ENCODE measurements around the gene PHLDA2.

PHLDA2 gene

DNA sequence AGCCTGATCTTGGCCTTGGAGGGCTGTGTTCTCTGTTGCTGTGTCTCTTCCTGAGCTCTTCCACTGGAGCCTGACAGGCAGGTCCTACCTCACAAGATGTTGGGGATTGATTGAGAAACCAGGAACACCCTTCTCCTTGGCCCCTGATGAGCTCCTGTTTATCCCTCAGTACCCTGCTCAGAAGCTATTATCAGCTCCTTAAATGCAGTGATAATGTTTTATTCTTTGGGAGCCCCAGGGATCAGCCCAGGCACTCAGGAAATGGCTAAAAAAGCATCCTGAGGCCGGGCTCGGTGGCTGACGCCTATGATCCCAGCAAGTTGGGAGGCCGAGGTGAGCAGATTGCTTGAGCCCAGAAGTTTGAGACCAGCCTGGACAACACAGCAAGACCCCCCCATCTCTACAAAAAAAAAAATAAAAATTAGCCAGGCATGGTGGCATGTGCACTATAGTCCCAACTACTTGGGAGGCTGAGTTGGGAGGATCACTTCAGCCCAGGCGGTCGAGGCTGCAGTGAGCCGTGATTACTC lies 4.9 kb upstream of the PHLDA2 start:
- in situ Hi-C loops (cut with MboI; ENCODE audit: low pct_unique_long_range_greater_than_20kb, low sequenced_read_pairs, unreplicated experiment), result no loop called here
- DNase-seq (ENCODE audit: low spot score), result no peak
- TF ChIP-seq CTCF (IDR thresholded peaks at IDR 0.05; ENCODE audit: extremely low read depth, insufficient read depth, missing control alignments), result no peak

DNA sequence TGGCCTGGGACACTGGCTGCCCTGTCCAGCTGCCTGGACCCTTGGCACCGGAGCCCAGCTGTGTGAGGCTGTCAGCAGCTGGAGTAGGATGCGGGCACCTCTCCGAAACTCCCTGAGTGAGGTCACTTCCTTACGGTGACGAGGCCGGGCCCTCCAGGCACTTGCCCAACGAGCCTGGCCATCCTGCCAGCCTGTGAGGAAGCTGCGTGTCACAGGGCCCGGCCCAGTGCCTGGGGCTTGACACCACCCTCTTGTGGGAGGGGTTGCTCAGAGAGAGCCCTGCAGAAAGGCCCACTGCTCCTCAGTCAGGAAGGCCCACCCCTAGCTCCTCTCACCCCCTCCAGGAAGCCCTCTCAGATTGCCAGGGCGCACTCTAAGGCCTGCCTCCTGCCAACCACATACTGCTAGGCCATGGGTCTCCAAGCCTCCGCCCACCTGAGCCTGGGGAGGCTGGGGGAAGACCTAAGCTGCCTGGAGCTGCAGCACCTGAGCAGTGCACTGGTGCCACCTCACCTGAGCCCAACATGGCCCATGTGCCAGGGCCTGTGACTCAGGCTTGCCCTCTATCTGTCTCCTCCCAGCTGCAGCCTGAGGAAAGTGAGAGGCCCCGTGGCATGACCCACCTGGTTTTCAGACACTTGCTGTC lies 4.3 kb upstream of the PHLDA2 start:
- DNase-seq (ENCODE audit: low spot score), result no peak
- TF ChIP-seq CTCF (IDR thresholded peaks at IDR 0.05; ENCODE audit: extremely low read depth, insufficient read depth, missing control alignments), result no peak
- in situ Hi-C loops (cut with MboI; ENCODE audit: low pct_unique_long_range_greater_than_20kb, low sequenced_read_pairs, unreplicated experiment), result no loop called here

- no peak for TF ChIP-seq CTCF (IDR thresholded peaks at IDR 0.05; ENCODE audit: extremely low read depth, insufficient read depth, missing control alignments)
- in situ Hi-C loops (cut with MboI; ENCODE audit: low pct_unique_long_range_greater_than_20kb, low sequenced_read_pairs, unreplicated experiment), result no loop called here
- no peak for DNase-seq (ENCODE audit: low spot score)
These were observed 3.6 kb upstream of the PHLDA2 start for GRCh38 chr11:2932850-2933251.

DNA sequence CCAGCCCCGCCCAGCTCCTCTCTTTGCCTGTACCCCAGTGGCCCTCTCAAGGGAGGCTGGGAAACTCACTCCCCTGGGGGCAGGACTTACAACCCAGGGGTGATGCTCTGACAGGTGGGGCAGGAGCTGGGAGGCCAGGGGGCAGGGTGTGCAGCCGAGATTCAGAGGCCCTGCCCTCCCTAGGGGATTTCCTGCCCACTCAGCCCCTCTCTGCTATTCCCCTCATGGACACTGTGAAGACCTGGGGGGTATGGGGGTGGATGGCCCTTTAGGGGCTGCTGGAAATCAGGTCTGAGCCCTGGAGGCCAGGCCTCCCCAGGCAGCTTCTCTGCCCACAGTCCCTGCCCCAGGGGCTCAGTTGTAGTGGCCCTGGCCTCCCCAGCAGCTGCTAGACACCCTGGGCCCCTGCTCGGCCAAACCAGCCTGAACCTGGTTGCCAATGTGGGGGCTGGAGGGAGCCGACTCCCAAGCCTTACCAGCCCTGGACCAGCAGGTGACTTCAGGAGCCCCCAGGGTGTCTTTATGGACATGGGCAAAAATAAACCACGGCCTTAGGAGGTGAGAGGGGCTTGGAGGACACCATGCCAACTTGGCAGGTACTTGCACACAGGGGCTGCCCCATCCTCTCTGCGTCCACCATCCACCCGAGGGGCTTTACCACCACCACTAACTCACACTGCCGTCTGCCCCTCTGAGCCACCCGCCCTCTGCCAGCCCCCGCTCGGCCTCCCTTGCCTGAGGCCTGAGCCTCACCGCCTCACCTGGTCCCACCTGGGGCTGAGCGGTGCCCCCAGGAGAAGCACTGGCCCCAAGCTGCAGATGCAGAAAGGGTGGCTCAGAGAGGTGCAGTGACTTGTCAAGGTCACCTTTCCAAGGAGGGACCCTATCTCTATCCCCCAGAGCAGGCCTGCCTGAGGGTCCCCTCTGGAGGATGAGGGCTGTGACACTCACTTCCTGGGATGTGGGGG lies 2.8 kb upstream of the PHLDA2 start:
- DNase-seq (ENCODE audit: low spot score), result peak; percentile 30
- in situ Hi-C loops (cut with MboI; ENCODE audit: low pct_unique_long_range_greater_than_20kb, low sequenced_read_pairs, unreplicated experiment), result no loop called here
- no peak for TF ChIP-seq CTCF (IDR thresholded peaks at IDR 0.05; ENCODE audit: extremely low read depth, insufficient read depth, missing control alignments)

DNA sequence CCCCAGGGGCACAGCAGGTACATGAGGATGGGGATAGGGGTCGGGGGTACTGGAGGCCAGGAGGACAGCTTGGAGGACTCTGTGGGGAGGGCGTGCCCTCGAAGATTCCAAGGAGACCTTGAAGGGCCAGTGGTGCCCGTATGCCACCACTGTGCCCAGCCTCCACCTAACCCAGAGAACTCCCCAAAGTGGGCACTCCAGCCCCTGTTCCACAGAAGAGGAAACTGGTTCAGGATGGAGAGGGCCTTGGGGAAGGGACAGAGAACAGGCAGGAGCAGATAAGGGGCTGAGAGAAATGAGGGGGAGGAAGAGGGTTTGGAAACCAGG lies 2.2 kb upstream of the PHLDA2 start:
- DNase-seq (ENCODE audit: low spot score), result no peak
- in situ Hi-C loops (cut with MboI; ENCODE audit: low pct_unique_long_range_greater_than_20kb, low sequenced_read_pairs, unreplicated experiment), result no loop called here
- TF ChIP-seq CTCF (IDR thresholded peaks at IDR 0.05; ENCODE audit: extremely low read depth, insufficient read depth, missing control alignments), result no peak

GRCh38 chr11:2930704-2931419 lies 1.6 kb upstream of the PHLDA2 start:
- in situ Hi-C loops (cut with MboI; ENCODE audit: low pct_unique_long_range_greater_than_20kb, low sequenced_read_pairs, unreplicated experiment), result no loop called here
- peak; percentile 74 for TF ChIP-seq CTCF (IDR thresholded peaks at IDR 0.05; ENCODE audit: extremely low read depth, insufficient read depth, missing control alignments)
- peak; percentile 85 for DNase-seq (ENCODE audit: low spot score)
